GM13976 (cell line): Measurements from ENCODE around the gene NPEPL1.
"Not testable (repeated sequence)": the region's sequence is repeated elsewhere in the genome, so short reads cannot be mapped to it uniquely, and the experiment has no call there.

ENCODE experiments used
- DNase-seq: peaks from one replicate; pipeline ENCODE4 v3.0.0; 2012; ENCODE audit warnings: low spot score
- CTCF ChIP-seq: IDR thresholded peaks from 2 replicates; pipeline ENCODE4 v1.5.1; 2012; ENCODE audit warnings: borderline replicate concordance, mild to moderate bottlenecking; ENCODE audit not compliant: insufficient read depth; ENCODE audit errors: extremely low read depth, missing control alignments, control extremely low read depth
- in situ Hi-C: fragments of 300-500 bp; cut with MboI; formaldehyde crosslinking; loops from one replicate; pipeline ENCODE4 v1.12.0; 2022; ENCODE audit warnings: low sequenced_read_pairs, mixed read lengths, inconsistent platforms; ENCODE audit not compliant: unreplicated experiment

NPEPL1 gene

GRCh38 chr20:58720890-58721289 lies 28.3 kb downstream of the NPEPL1 start:
- in situ Hi-C loops = no loop called here
- TF ChIP-seq CTCF = no peak
- no peak for DNase-seq

GRCh38 chr20:58721951-58722778 lies 29.6 kb downstream of the NPEPL1 start:
- TF ChIP-seq CTCF = no peak
- in situ Hi-C loops = no loop called here
- DNase-seq = no peak

- no peak for TF ChIP-seq CTCF
- no peak for DNase-seq
- in situ Hi-C loops = no loop called here
Measured at GRCh38 chr20:58722877-58723627, 30.5 kb downstream of the NPEPL1 start.

- no peak for DNase-seq
- TF ChIP-seq CTCF = no peak
- in situ Hi-C loops = no loop called here
Measured at GRCh38 chr20:58723628-58723984, 31.0 kb downstream of the NPEPL1 start.

GRCh38 chr20:58726156-58726555 lies 33.6 kb downstream of the NPEPL1 start:
- DNase-seq, in situ Hi-C loops: not testable (repeated sequence)

- DNase-seq = no peak
- in situ Hi-C loops = no loop called here
- no peak for TF ChIP-seq CTCF
Measured at GRCh38 chr20:58731192-58731591, 38.6 kb downstream of the NPEPL1 start.

GRCh38 chr20:58737198-58737597 lies 44.6 kb downstream of the NPEPL1 start:
- no peak for TF ChIP-seq CTCF
- in situ Hi-C loops = no loop called here
- DNase-seq = no peak
